ENCODE results near the gene FAM120C. TPM values are rescaled to one million over a fixed set of nuclear protein-coding genes. Genes with fewer than 3 reads are reported as not detected.

FAM120C gene, protein sequence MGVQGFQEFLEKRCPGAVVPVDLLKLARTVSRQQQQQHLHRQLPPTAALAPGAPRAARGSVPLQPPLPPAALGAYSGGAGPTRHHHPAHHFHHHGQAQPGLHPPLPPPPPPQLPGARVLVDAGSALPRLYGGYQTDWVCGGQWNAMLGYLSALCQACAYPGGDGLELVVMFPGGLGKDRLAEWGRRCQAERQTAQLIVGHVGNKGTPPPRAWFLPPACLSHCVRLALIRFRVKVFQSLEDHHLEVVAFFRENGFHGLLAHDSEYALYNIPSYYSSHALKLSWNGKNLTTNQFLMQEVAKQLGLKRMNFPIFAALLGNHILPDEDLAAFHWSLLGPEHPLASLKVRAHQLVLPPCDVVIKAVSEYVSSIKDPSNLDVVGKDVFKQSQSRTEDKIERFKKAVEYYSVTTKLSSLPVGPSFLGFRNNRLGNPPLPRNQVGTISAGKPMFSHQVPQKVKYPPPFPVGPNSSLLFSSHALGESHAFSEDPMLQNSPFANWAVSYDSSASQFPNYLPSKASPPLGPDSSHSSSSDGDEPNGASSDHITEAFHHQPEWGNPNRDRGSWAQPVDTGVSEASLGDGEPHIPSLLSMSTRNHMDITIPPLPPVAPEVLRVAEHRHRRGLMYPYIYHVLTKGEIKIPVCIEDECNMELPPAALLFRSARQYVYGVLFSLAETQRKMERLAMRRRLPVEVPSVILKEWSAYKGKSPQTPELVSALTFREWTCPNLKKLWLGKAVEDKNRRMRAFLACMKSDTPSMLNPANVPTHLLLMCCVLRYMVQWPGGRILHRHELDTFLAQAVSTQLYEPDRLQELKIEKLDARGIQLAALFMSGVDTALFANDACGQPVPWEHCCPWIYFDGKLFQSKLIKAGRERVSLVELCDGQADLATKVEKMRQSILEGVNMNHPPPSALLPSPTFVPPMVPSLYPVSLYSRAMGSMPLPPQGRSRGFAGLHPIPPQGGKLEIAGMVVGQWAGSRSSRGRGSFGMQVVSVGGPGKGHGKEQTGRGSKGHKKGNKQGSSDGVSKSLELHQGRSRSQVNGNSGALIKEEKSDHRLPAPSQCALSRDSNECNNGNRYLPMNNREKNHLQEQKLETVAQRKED
- total RNA-seq: 4.9 and 13.9 TPM in 2 replicates

DNA sequence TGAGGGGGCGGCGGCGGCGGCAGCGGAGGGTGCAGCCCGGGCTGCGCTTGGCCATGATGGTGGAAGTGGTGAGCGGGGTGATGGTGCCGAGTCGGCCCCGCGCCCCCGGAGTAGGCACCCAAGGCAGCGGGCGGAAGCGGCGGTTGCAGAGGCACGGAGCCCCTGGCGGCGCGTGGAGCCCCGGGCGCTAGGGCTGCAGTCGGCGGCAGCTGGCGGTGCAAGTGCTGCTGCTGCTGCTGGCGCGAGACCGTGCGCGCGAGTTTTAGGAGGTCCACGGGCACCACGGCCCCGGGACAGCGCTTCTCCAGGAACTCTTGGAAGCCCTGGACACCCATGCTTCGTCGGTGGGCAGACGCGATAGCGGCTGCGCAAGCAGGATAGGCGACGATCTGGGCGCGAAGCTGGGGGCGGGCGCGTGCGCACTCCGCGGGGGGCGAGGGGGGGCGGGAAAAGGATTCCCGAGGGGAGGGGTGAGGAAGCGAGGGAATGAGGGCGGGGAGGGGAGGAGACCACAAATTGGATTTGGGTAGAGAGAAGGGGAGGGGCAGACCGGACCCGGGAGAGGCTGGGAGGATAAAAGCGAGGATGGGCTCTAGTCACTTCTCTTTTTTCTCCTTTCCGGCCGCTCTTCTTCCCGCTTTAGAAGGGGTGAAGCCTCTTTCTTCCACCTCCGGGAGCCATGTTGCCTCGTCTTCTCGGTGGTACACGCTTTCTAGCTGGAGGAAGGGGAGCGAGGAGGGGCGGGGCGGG lies at the start of gene FAM120C:
Gene FAM120C (minus strand): TSS at position 391 of the 750 bp plus-strand sequence. CDS start 56 bp downstream, at position 335.

DNA sequence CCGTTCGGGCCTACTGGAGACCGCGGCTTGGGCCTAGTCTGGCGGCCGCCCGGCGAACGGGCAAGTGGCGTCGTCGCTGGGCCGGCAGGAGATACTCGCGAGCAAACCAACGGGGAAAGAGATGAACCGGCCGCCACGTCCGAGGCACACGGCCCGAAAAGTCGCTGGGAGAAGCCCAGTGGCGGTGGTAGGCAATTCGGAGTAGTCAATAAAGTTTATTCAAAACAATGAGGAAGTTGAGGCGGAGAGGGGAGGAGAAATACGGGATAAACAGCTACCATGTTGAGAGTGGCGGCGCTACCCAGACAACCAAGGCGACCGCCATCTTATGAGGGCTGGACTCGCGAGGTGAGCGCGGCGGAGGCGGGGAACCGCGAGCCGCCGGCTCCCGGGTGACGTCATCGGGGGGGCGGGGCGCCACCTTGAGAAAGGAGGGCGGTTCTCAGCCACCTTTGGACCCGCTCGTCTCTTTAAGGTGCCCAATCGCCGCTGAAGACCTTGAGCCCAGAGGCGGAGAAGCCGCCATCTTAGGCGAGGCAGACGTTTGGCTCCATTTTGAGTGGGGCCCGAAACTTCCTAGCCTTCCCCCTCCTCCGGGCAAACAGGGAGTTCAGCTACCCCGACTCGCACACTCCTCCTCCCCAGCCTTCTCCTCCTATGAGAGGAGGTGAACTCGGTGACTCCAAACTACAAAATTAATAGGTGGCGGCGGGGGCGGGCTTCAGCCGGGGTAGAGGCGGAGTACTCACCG lies 138.8 kb downstream of the FAM120C start, which contains the start of gene PHF8:
Gene PHF8 (minus strand): TSS at position 348 of the 751 bp plus-strand sequence. CDS start 1,745 bp downstream, outside the sequence.

Other genes starting within 250 kb of the FAM120C start
- gene PHF8, start 138.8 kb downstream of the FAM120C start, total RNA-seq: 7.1 and 21.5 TPM in 2 replicates
- 0.64 and 1.3 TPM in 2 replicates for gene WNK3, start 174.8 kb upstream of the FAM120C start, total RNA-seq